Measurements from ENCODE around the gene SRPK2. TPM values are rescaled to one million over a fixed set of nuclear protein-coding genes. Genes with fewer than 3 reads are reported as not detected.

Gene SRPK2
- total RNA-seq, 2 donors from 2014 or later = 60.3 to 76.2 TPM

DNA sequence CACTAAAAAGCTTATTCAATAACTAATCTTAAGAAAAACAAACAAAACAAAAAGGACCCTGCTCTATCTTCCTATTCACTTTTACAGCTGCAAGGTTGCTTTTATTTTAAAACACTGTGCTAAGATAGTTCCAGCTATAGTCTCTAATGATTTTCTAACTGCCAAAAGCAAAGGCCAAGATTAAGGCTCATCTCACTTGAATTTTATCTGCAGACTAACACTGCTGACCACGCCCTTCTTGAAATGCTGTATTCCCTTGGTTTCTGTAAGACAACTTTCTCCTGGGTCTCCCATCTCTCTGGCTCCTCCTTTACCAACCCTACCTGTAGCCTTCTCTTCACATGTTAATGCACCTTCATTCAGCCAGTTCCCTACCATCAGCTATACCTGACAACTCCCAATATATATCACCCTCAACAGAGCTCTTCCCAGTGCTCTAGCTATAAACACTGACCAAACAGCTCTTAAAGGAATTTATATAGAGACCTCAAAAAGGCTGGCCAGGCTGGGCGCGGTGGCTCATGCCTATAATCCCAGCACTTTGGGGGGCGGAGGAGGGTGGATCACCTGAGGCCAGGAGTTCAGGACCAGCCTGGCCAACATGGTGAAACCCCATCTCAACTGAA lies 11.7 kb downstream of the SRPK2 start:
- Mint-ChIP-seq H3K4me1 (peaks cover 5% of the 10 kb centered on the region), H3K4me3 (no peak overlapping the region), H3K27ac (no peak overlapping the region), H3K36me3 (ENCODE audit: low read depth) (peaks cover 2% of the 10 kb centered on the region), H3K9me3 (no peaks in the 10 kb centered on the region), H3K27me3 (ENCODE audit: insufficient read depth) (no peaks in the 10 kb centered on the region)
- H3K27me3 ChIP-seq (ENCODE audit: control insufficient read depth, insufficient read depth, low read length, poor library complexity, severe bottlenecking) = no peaks in the 10 kb centered on the region
- no peaks in the 10 kb centered on the region for H3K36me3 ChIP-seq (ENCODE audit: control insufficient read depth, insufficient read depth, low read length)
- H3K9me3 ChIP-seq (ENCODE audit: control insufficient read depth, low read length) = no peaks in the 10 kb centered on the region
- no peak overlapping the region for H3K4me3 ChIP-seq (ENCODE audit: low read length)
- TF ChIP-seq CTCF (conservative IDR thresholded peaks at IDR 0.05) = no peak
- no peak overlapping the region for H3K27ac ChIP-seq (ENCODE audit: low read depth, low read length)
- no peak overlapping the region for H3K9ac ChIP-seq (ENCODE audit: extremely low read depth, low read length, poor library complexity, severe bottlenecking)
- DNase-seq = no peak
- 89 to 91% methylated on average over 4 of the region's 4 CpGs for WGBS, 2 experiments (ENCODE audit: insufficient coverage in 1 of 2, insufficient read length in 1 of 2)
- H3K4me1 ChIP-seq (ENCODE audit: control insufficient read depth, insufficient read depth, low read length) = no peaks in the 10 kb centered on the region

DNA sequence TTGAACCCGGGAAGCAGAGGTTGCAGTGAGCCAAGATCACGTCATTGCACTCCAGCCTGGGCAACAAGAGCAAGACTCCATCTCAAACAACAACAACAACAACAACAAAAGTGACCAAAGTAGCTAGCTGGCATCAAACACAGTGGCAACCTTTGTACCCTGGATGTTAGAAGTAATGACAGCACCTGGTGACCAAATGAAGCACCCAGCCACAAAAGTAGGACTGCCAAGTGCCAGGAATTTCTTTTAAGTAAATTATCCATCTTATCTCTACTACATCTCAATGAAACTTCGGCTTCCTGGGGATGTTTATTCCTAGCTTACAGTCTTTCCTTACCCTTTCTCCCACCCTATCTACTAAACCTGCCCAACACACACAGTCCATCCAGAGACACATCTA lies 18.8 kb downstream of the SRPK2 start:
- Histone ChIP-seq H3K27me3 (ENCODE audit: control insufficient read depth, insufficient read depth, low read length, poor library complexity, severe bottlenecking) (no peaks in the 10 kb centered on the region), H3K4me1 (ENCODE audit: control insufficient read depth, insufficient read depth, low read length) (no peaks in the 10 kb centered on the region), H3K9ac (ENCODE audit: extremely low read depth, low read length, poor library complexity, severe bottlenecking) (no peak overlapping the region), H3K4me3 (ENCODE audit: low read length) (no peak overlapping the region), H3K27ac (ENCODE audit: low read depth, low read length) (no peak overlapping the region), H3K36me3 (ENCODE audit: control insufficient read depth, insufficient read depth, low read length) (no peaks in the 10 kb centered on the region), H3K9me3 (ENCODE audit: control insufficient read depth, low read length) (no peaks in the 10 kb centered on the region)
- Mint-ChIP-seq H3K27ac (no peak overlapping the region), H3K27me3 (ENCODE audit: insufficient read depth) (no peaks in the 10 kb centered on the region), H3K36me3 (ENCODE audit: low read depth) (peaks cover 13% of the 10 kb centered on the region), H3K4me3 (no peak overlapping the region), H3K9me3 (no peaks in the 10 kb centered on the region), H3K4me1 (peaks cover 5% of the 10 kb centered on the region)
- no peak for TF ChIP-seq CTCF (conservative IDR thresholded peaks at IDR 0.05)
- WGBS, 2 experiments (ENCODE audit: insufficient coverage in 1 of 2, insufficient read length in 1 of 2) = 71 to 89% methylated on average over 1 to 2 of the region's 3 CpGs
- no peak for DNase-seq

GRCh38 chr7:105367458-105367857 lies 21.3 kb downstream of the SRPK2 start:
- H3K27ac Mint-ChIP-seq = no peak overlapping the region

More at GRCh38 chr7:105367458-105367857, 21.3 kb downstream of the SRPK2 start:
- Histone ChIP-seq H3K4me3 (ENCODE audit: low read length) (no peak overlapping the region), H3K36me3 (ENCODE audit: control insufficient read depth, insufficient read depth, low read length) (no peaks in the 10 kb centered on the region), H3K27ac (ENCODE audit: low read depth, low read length) (no peak overlapping the region), H3K9ac (ENCODE audit: extremely low read depth, low read length, poor library complexity, severe bottlenecking) (no peak overlapping the region), H3K27me3 (ENCODE audit: control insufficient read depth, insufficient read depth, low read length, poor library complexity, severe bottlenecking) (no peaks in the 10 kb centered on the region), H3K4me1 (ENCODE audit: control insufficient read depth, insufficient read depth, low read length) (no peaks in the 10 kb centered on the region), H3K9me3 (ENCODE audit: control insufficient read depth, low read length) (no peaks in the 10 kb centered on the region)
- 88 to 100% methylated on average over 1 to 2 of the region's 2 CpGs for WGBS, 2 experiments (ENCODE audit: insufficient coverage in 1 of 2, insufficient read length in 1 of 2)
- TF ChIP-seq CTCF (conservative IDR thresholded peaks at IDR 0.05) = no peak
- Mint-ChIP-seq H3K9me3 (peaks cover 11% of the 10 kb centered on the region), H3K36me3 (ENCODE audit: low read depth) (peaks cover 30% of the 10 kb centered on the region), H3K4me3 (no peak overlapping the region), H3K27me3 (ENCODE audit: insufficient read depth) (no peaks in the 10 kb centered on the region), H3K4me1 (peaks cover 5% of the 10 kb centered on the region)
- no peak for DNase-seq
